K562 (cell line): ENCODE results near the gene IFNA17. TPM values are rescaled to one million over a fixed set of nuclear protein-coding genes. Genes with fewer than 3 reads are reported as not detected.

Source experiments
- ATAC-seq: fragments of 200-7000 bp; cut with Tn5 transposase; 3 replicates; pipeline ENCODE4 v1.9.1; 2020; ENCODE audit warnings: moderate library complexity
- BruUV-seq: library from RNA; stranded (reverse); fragments of 400-500 nt; replicated peaks from 2 replicates; lab custom pipeline; 2021; lab: Mats Ljungman, UMichigan
- CTCF ChIA-PET: fragments of 300-600 bp; formaldehyde crosslinking; extraction: SDS; loops from one replicate; lab custom pipeline; 2021; ENCODE audit warnings: low intra/inter-chr PET ratio; lab: Yijun Ruan, JAX
- POLR2A ChIA-PET: fragments of 300-600, 350-650 bp; sonication (Branson Sonifier 250); formaldehyde crosslinking; extraction: SDS; loops from one replicate; lab custom pipeline; 2021; ENCODE audit warnings: antibody characterized with exemption, inconsistent platforms; lab: Yijun Ruan, JAX
- DNase-seq, 4 experiments: peaks; one replicate each; pipeline versions ENCODE4 v3.0.0 to v3.0.0-alpha.2; 2011 to 2018; ENCODE audit warnings: low spot score in 3 of 4, mixed read lengths in 3 of 4; ENCODE audit errors: extremely low read depth in 1 of 4
- FAIRE-seq: peaks from 2 replicates; lab custom pipeline; 2011; peaks lifted over from hg19 to GRCh38; lab: Jason Lieb, UNC
- H2AFZ ChIP-seq: 2 replicates; pipeline ENCODE4 v1.6.0; 2011; ENCODE audit warnings: low read depth, low read length, control low read depth, inconsistent platforms
- H3K27ac ChIP-seq: fragments of 200-600 bp; 3 replicates; pipeline ENCODE4 v1.8.0; 2011; ENCODE audit warnings: low read depth, mild to moderate bottlenecking, control low read depth, inconsistent platforms, low read length, moderate library complexity, mixed read lengths; ENCODE audit errors: extremely low read depth
- H3K27me3 ChIP-seq, 2 experiments: fragments of 300-600 bp in 1 of 2; 2 replicates in 1 of 2; 3 replicates in 1 of 2; pipeline versions ENCODE4 v1.6.0 to v1.8.0; 2011; ENCODE audit warnings: inconsistent platforms in 2 of 2, low read length in 2 of 2, mild to moderate bottlenecking in 1 of 2, mixed read lengths in 1 of 2, moderate library complexity in 1 of 2; ENCODE audit not compliant: control insufficient read depth in 2 of 2, insufficient read depth in 2 of 2
- H3K36me3 ChIP-seq: fragments of 300-600 bp; 3 replicates; pipeline ENCODE4 v1.8.0; 2011; ENCODE audit warnings: mild to moderate bottlenecking, low read length, inconsistent platforms; ENCODE audit not compliant: control insufficient read depth, insufficient read depth
- H3K4me1 ChIP-seq, 2 experiments: fragments of 200-600 bp in 1 of 2; replicated peaks in 1 of 2; 2 replicates in 1 of 2; 3 replicates in 1 of 2; pipeline versions ENCODE4 v1.5.1 to v1.8.0; 2011; ENCODE audit warnings: inconsistent platforms in 2 of 2, low read length in 2 of 2, mild to moderate bottlenecking in 1 of 2, mixed read lengths in 1 of 2, moderate library complexity in 1 of 2; ENCODE audit not compliant: control insufficient read depth in 2 of 2, insufficient read depth in 2 of 2
- H3K4me2 ChIP-seq: 2 replicates; pipeline ENCODE4 v1.6.1; 2011; ENCODE audit warnings: low read length, control low read depth, inconsistent platforms, mixed read lengths; ENCODE audit not compliant: insufficient read depth
- H3K4me3 ChIP-seq: fragments of 200-600 bp; sonication (generic), shearing (Covaris generic); 2 replicates; pipeline ENCODE4 v1.5.1; 2016; ENCODE audit warnings: control low read depth, inconsistent platforms
- H3K79me2 ChIP-seq: fragments of 200-600 bp; 3 replicates; pipeline ENCODE4 v1.8.0; 2011; ENCODE audit warnings: low read length, inconsistent platforms; ENCODE audit not compliant: control insufficient read depth, insufficient read depth
- H3K9ac ChIP-seq, 2 experiments: 2 replicates each; pipeline versions ENCODE4 v1.6.0 to v1.6.1; 2011; ENCODE audit warnings: low read depth in 2 of 2, low read length in 2 of 2, control low read depth in 1 of 2, inconsistent platforms in 1 of 2, mild to moderate bottlenecking in 1 of 2, mixed read lengths in 1 of 2; ENCODE audit not compliant: insufficient read depth in 1 of 2
- H3K9me1 ChIP-seq: one replicate; pipeline ENCODE4 v1.6.0; 2011; ENCODE audit warnings: inconsistent platforms, mild to moderate bottlenecking, low read length, moderate library complexity; ENCODE audit not compliant: control insufficient read depth, insufficient read depth
- H3K9me3 ChIP-seq: replicated peaks from 2 replicates; pipeline ENCODE4 v1.5.1; 2011; ENCODE audit warnings: low read depth, low read length, inconsistent platforms; ENCODE audit not compliant: control insufficient read depth, insufficient read depth
- H4K20me1 ChIP-seq: replicated peaks from 2 replicates; pipeline ENCODE4 v1.6.1; 2011; ENCODE audit warnings: low read length, inconsistent platforms, mixed read lengths; ENCODE audit not compliant: control insufficient read depth, insufficient read depth
- BRD9 ChIP-seq: fragments of 450-650 bp; IDR thresholded peaks from 2 replicates; pipeline ENCODE4 v1.6.1; 2018; ENCODE audit warnings: low read depth; ENCODE audit not compliant: partially characterized antibody
- CBFB ChIP-seq: sonication (generic); formaldehyde crosslinking; IDR thresholded peaks from 2 replicates; pipeline ENCODE4 v1.4.0; 2020; ENCODE audit warnings: mild to moderate bottlenecking, missing genetic modification reagents
- CHCHD3 ChIP-seq: fragments of 250-450 bp; sonication (Bioruptor Pico); IDR thresholded peaks from 2 replicates; pipeline ENCODE4 v2.1.2; 2022; ENCODE audit warnings: mild to moderate bottlenecking
- E2F3 ChIP-seq: fragments of 250-450 bp; sonication (Bioruptor Pico); IDR thresholded peaks from 2 replicates; pipeline ENCODE4 v1.4.0; 2020; ENCODE audit warnings: mild to moderate bottlenecking
- EP400 ChIP-seq: fragments of 450-650 bp; IDR thresholded peaks from 2 replicates; pipeline ENCODE4 v1.6.1; 2017; ENCODE audit warnings: antibody characterized with exemption, mild to moderate bottlenecking, moderate library complexity
- FIP1L1 ChIP-seq: fragments of 200-400 bp; formaldehyde crosslinking; IDR thresholded peaks from 2 replicates; pipeline ENCODE4 v1.6.1; 2018; ENCODE audit warnings: mild to moderate bottlenecking, low read depth, low read length; ENCODE audit not compliant: poor library complexity, severe bottlenecking
- GABPA ChIP-seq: fragments of 200-800 bp; sonication (Bioruptor generic); conservative IDR thresholded peaks from 2 replicates; pipeline ENCODE4 v1.6.1; 2016; ENCODE audit warnings: low read depth, missing genetic modification characterization, missing compliant biosample characterization
- GABPB1 ChIP-seq: sonication (generic); formaldehyde crosslinking; IDR thresholded peaks from 2 replicates; pipeline ENCODE4 v1.8.0; 2022; ENCODE audit warnings: mild to moderate bottlenecking, missing genetic modification reagents
- GTF2E2 ChIP-seq: fragments of 200-800 bp; sonication (Bioruptor generic); IDR thresholded peaks from 2 replicates; pipeline ENCODE4 v1.6.1; 2016; ENCODE audit warnings: missing genetic modification characterization, missing compliant biosample characterization
- HLTF ChIP-seq: fragments of 450-650 bp; IDR thresholded peaks from 2 replicates; pipeline ENCODE4 v1.6.1; 2016
- MBD2 ChIP-seq: sonication (generic); IDR thresholded peaks from 2 replicates; pipeline ENCODE4 v1.6.1; 2016; ENCODE audit warnings: low read depth, borderline replicate concordance
- MED1 ChIP-seq: sonication (generic); formaldehyde crosslinking; IDR thresholded peaks from 2 replicates; pipeline ENCODE4 v1.8.1; 2023; ENCODE audit warnings: missing genetic modification reagents, borderline replicate concordance
- SMAD2 ChIP-seq: fragments of 150-350 bp; IDR thresholded peaks from 2 replicates; pipeline ENCODE4 v1.6.1; 2014; ENCODE audit warnings: low read depth, mild to moderate bottlenecking, low read length
- SMARCA4 ChIP-seq: fragments of 450-650 bp; IDR thresholded peaks from 2 replicates; pipeline ENCODE4 v1.6.1; 2016
- STAG1 ChIP-seq: sonication (generic); formaldehyde crosslinking; IDR thresholded peaks from 2 replicates; pipeline ENCODE4 v1.5.0; 2020; ENCODE audit warnings: missing genetic modification reagents, borderline replicate concordance
- ZNF124 ChIP-seq: sonication (generic); formaldehyde crosslinking; IDR thresholded peaks from 2 replicates; pipeline ENCODE4 v1.8.1; 2022; ENCODE audit warnings: missing genetic modification reagents
- WGBS: fragments of 100-300 bp; shearing (Covaris generic); methylation state at CpG from one replicate; pipeline ENCODE4 v1.1.6; 2016; ENCODE audit warnings: low coverage, mixed read lengths; ENCODE audit not compliant: insufficient coverage; ENCODE audit errors: missing lambda C conversion rate; 5-methylcytosine and 5-hydroxymethylcytosine counted together
- in situ Hi-C: fragments of 300-500 bp; cut with MboI; formaldehyde crosslinking; loops from 4 replicates; pipeline ENCODE4 v1.15.0; 2018; ENCODE audit warnings: inconsistent platforms, mixed read lengths
- intact Hi-C: fragments of 100-400 bp; cut with micrococcal nuclease; formaldehyde crosslinking; loops from 2 replicates; pipeline ENCODE4 v1.14.2; 2022
- polyA plus RNA-seq, 8 experiments: library from polyadenylated mRNA; depleted of rRNA in 4 of 8; stranded (reverse) in 5 of 8; unstranded in 3 of 8; fragments of >200 nt; fragmentation: Nextera tagmentation in 2 of 8; fragmentation: Illumina TruSeq in 1 of 8; extraction: Ambion mirVana in 2 of 8; extraction: Trizol in 1 of 8; gene quantifications; 2 replicates each; pipeline versions ENCODE4 v1.2.1 to v1.2.3, GENCODE V29; 2011 to 2014; ENCODE audit warnings: inconsistent platforms in 1 of 8, missing spikeins in 1 of 8
- total RNA-seq, 7 experiments: library from RNA; depleted of rRNA in 6 of 7; stranded (reverse); fragments of >200 nt in 6 of 7; fragmentation: Illumina TruSeq in 2 of 7; extraction: Trizol in 2 of 7; gene quantifications; 2 replicates each; pipeline versions ENCODE4 v1.2.1 to v1.2.3, GENCODE V29; 2011 to 2021; ENCODE audit warnings: low replicate concordance in 1 of 7
- TF ChIP-seq, protein P1 (sequence below): fragments of 150-350 bp; IDR thresholded peaks from 2 replicates; pipeline ENCODE4 v1.6.1; 2014; ENCODE audit warnings: low read depth, mild to moderate bottlenecking, low read length, borderline replicate concordance

IFNA17 gene
- total and polyA plus RNA-seq, 9 of the 15 experiments (the other 6 are each of a cell fraction or from before 2014, with no cell fraction given) = not detected

DNA sequence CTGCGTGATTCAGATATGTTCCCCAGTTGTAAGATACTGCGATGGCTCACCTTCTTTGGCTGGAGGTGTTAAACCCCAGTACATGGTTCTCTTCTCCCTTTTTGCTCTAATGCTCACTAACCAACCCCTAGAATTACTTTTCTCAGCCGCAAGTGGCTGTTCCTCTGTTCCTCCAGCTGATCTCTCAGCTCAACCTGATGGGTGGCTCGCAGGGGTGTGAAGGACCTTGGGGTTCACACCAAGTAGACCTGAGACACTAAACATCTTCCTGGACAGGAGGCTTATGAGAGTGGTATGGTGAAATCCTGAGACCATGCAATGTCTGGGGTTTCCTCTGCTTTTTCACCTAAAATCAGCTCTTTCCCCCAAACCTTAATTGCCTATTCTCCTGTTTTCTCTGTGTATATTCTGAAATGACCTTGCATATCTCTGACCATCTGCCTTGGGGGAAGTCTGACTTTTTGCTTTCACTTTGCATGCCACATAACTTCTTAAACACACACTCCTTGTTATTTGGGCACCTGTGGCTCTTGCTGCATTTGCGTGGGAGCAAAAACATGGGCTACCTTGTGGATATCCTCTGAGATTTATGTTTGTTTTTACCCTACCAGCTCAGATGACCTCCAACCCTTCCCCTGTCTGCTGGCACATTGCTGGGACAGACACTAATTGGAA lies 27.7 kb upstream of the IFNA17 start:
- BruUV-seq = no TSS peak
- ATAC-seq (no peak), DNase-seq (no peak), FAIRE-seq (no peak)
- Histone ChIP-seq H3K4me2 (no peak overlapping the region), H3K4me3 (no peak overlapping the region), H3K27ac (no peak overlapping the region), H4K20me1 (no peaks in the 10 kb centered on the region), H3K9me1 (no peaks in the 10 kb centered on the region), H3K79me2 (no peaks in the 10 kb centered on the region), H3K36me3 (no peaks in the 10 kb centered on the region), H3K27me3 (no peaks in the 10 kb centered on the region), H3K4me1 (no peaks in the 10 kb centered on the region), H2AFZ (no peak overlapping the region), H3K9ac (no peak overlapping the region), H3K9me3 (no peaks in the 10 kb centered on the region)
- CTCF ChIA-PET = no interaction called here
- in situ Hi-C loops = no loop called here
- no CpG with 5 or more reads among the region's 5 CpGs for WGBS
- intact Hi-C loops = no loop called here
- POLR2A ChIA-PET = no interaction called here
- TF ChIP-seq ZNF124 (no peak), BRD9 (no peak), GABPA (no peak), FIP1L1 (no peak), SMAD2 (no peak), MED1 (CRISPR knock-in tag) (no peak), GABPB1 (CRISPR knock-in tag) (no peak), E2F3 (CRISPR knock-in tag) (no peak), MBD2 (no peak), CBFB (CRISPR knock-in tag) (no peak), EP400 (no peak), SMARCA4 (no peak), GTF2E2 (tag) (no peak), STAG1 (CRISPR knock-in tag) (no peak), HLTF (no peak), CHCHD3 (CRISPR knock-in tag) (no peak)
- TF ChIP-seq, protein P1, sequence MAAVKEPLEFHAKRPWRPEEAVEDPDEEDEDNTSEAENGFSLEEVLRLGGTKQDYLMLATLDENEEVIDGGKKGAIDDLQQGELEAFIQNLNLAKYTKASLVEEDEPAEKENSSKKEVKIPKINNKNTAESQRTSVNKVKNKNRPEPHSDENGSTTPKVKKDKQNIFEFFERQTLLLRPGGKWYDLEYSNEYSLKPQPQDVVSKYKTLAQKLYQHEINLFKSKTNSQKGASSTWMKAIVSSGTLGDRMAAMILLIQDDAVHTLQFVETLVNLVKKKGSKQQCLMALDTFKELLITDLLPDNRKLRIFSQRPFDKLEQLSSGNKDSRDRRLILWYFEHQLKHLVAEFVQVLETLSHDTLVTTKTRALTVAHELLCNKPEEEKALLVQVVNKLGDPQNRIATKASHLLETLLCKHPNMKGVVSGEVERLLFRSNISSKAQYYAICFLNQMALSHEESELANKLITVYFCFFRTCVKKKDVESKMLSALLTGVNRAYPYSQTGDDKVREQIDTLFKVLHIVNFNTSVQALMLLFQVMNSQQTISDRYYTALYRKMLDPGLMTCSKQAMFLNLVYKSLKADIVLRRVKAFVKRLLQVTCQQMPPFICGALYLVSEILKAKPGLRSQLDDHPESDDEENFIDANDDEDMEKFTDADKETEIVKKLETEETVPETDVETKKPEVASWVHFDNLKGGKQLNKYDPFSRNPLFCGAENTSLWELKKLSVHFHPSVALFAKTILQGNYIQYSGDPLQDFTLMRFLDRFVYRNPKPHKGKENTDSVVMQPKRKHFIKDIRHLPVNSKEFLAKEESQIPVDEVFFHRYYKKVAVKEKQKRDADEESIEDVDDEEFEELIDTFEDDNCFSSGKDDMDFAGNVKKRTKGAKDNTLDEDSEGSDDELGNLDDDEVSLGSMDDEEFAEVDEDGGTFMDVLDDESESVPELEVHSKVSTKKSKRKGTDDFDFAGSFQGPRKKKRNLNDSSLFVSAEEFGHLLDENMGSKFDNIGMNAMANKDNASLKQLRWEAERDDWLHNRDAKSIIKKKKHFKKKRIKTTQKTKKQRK = no peak
